OCI-LY7 (cell line): ENCODE measurements around the gene PAGR1. TPM values are rescaled to one million over a fixed set of nuclear protein-coding genes. Genes with fewer than 3 reads are reported as not detected.

Experiments
- BruUV-seq: library from RNA; stranded (reverse); fragments of 400-500 nt; replicated peaks from 2 replicates; lab custom pipeline; 2021; lab: Mats Ljungman, UMichigan
- CTCF ChIA-PET: fragments of 300-600 bp; sonication (Branson Sonifier 250); formaldehyde crosslinking; loops from one replicate; lab custom pipeline; 2022; ENCODE audit warnings: antibody characterized with exemption; ENCODE audit not compliant: unreplicated experiment; lab: Charles Lee
- POLR2A ChIA-PET: fragments of 300-600 bp; sonication (Branson Sonifier 250); formaldehyde crosslinking; loops from one replicate; lab custom pipeline; 2022; ENCODE audit warnings: antibody characterized with exemption; lab: Charles Lee
- DNase-seq: peaks from one replicate; pipeline ENCODE4 v3.0.0-alpha.2; 2015; ENCODE audit warnings: low spot score
- H2AFZ ChIP-seq: fragments of 200-600 bp; sonication (generic), shearing (Covaris generic); 2 replicates; pipeline ENCODE4 v1.6.1; 2014; ENCODE audit warnings: mild to moderate bottlenecking, antibody characterized with exemption, low read length, moderate library complexity
- H3K27ac ChIP-seq: fragments of 200-600 bp; sonication (generic); 2 replicates; pipeline ENCODE4 v1.5.1; 2014; ENCODE audit warnings: mixed run types, low read depth, mild to moderate bottlenecking, moderate library complexity, low read length, inconsistent platforms; ENCODE audit not compliant: poor library complexity, severe bottlenecking
- H3K36me3 ChIP-seq: fragments of 200-600 bp; sonication (generic); 2 replicates; pipeline ENCODE4 v1.6.1; 2014; ENCODE audit warnings: mild to moderate bottlenecking, antibody characterized with exemption, low read length, moderate library complexity, mixed read lengths; ENCODE audit not compliant: insufficient read depth
- H3K4me1 ChIP-seq: fragments of 200-600 bp; sonication (generic); 2 replicates; pipeline ENCODE4 v1.5.1; 2014; ENCODE audit warnings: mild to moderate bottlenecking, low read length; ENCODE audit not compliant: insufficient read depth, poor library complexity, severe bottlenecking
- H3K4me2 ChIP-seq: fragments of 200-600 bp; sonication (generic); 2 replicates; pipeline ENCODE4 v1.6.1; 2014; ENCODE audit warnings: mild to moderate bottlenecking, low read length
- H3K4me3 ChIP-seq: fragments of 200-600 bp; sonication (generic); 2 replicates; pipeline ENCODE4 v1.5.1; 2014; ENCODE audit warnings: mild to moderate bottlenecking, low read depth, low read length; ENCODE audit not compliant: poor library complexity, severe bottlenecking
- H3K79me2 ChIP-seq: fragments of 200-600 bp; sonication (generic); 2 replicates; pipeline ENCODE4 v1.6.1; 2016; ENCODE audit warnings: low read depth, mild to moderate bottlenecking, low read length, moderate library complexity, mixed read lengths; ENCODE audit not compliant: insufficient read depth
- H3K9me2 ChIP-seq: fragments of 200-600 bp; sonication (generic); 2 replicates; pipeline ENCODE4 v1.6.1; 2016; ENCODE audit warnings: mild to moderate bottlenecking, low read length, mixed read lengths; ENCODE audit not compliant: insufficient read depth
- H3K9me3 ChIP-seq: fragments of 200-600 bp; sonication (generic); 2 replicates; pipeline ENCODE4 v1.6.1; 2014; ENCODE audit warnings: mild to moderate bottlenecking, mixed run types, low read length, mixed read lengths
- H4K20me1 ChIP-seq: fragments of 200-600 bp; sonication (generic); 2 replicates; pipeline ENCODE4 v1.6.1; 2014; ENCODE audit warnings: mild to moderate bottlenecking, antibody characterized with exemption, low read length, moderate library complexity, mixed read lengths; ENCODE audit not compliant: insufficient read depth
- CTCF ChIP-seq: fragments of 200-600 bp; sonication (generic); conservative IDR thresholded peaks from 2 replicates; pipeline ENCODE4 v1.5.1; 2014; ENCODE audit warnings: mild to moderate bottlenecking, antibody characterized with exemption, low read length, moderate library complexity, mixed read lengths
- EZH2phosphoT487 ChIP-seq: fragments of 200-600 bp; sonication (generic); IDR thresholded peaks from 2 replicates; pipeline ENCODE4 v1.6.1; 2018; ENCODE audit warnings: low read depth, borderline replicate concordance, mild to moderate bottlenecking, mixed run types, antibody characterized with exemption, low read length, moderate library complexity, mixed read lengths
- intact Hi-C: fragments of 100-400 bp; cut with micrococcal nuclease; formaldehyde crosslinking; loops from one replicate; pipeline ENCODE4 v1.10.0; 2022; ENCODE audit not compliant: unreplicated experiment
- total RNA-seq, 2 experiments: library from RNA; depleted of rRNA in 1 of 2; stranded (reverse); fragments of >200 nt in 1 of 2; shearing (Covaris generic) in 1 of 2; gene quantifications; 2 replicates each; pipeline ENCODE4 v1.2.3, GENCODE V29; 2014 to 2022

Gene PAGR1
- total RNA-seq, 2 experiments from 2014 or later, result 51.7 to 59.4 TPM

GRCh38 chr16:29850998-29851397, 35.0 kb downstream of the PAGR1 start:
- Histone ChIP-seq H3K79me2 (no peaks in the 10 kb centered on the region), H4K20me1 (no peaks in the 10 kb centered on the region), H3K4me1 (no peaks in the 10 kb centered on the region), H3K4me3 (no peak overlapping the region), H3K4me2 (no peak overlapping the region), H3K9me2 (no peaks in the 10 kb centered on the region), H3K9me3 (no peaks in the 10 kb centered on the region), H3K27ac (no peak overlapping the region), H2AFZ (no peak overlapping the region), H3K36me3 (no peaks in the 10 kb centered on the region)
- DNase-seq, result no peak
- ChIA-PET CTCF (no interaction called here), POLR2A (interaction anchor here (0.5 to 0.7 kb wide), 4 partner anchors 72 to 137 kb away, joined by 3 to 6 read pairs (median 4); no protein-coding TSS in a partner anchor)
- no peak for TF ChIP-seq CTCF
- TF ChIP-seq EZH2phosphoT487, result no peak
- intact Hi-C loops, result no loop called here
- no TSS peak for BruUV-seq

GRCh38 chr16:29852654-29853053, 36.7 kb downstream of the PAGR1 start:
- Histone ChIP-seq H2AFZ (no peak overlapping the region), H3K4me1 (no peaks in the 10 kb centered on the region), H3K9me3 (no peaks in the 10 kb centered on the region), H3K9me2 (no peaks in the 10 kb centered on the region), H3K4me2 (no peak overlapping the region), H3K79me2 (no peaks in the 10 kb centered on the region), H4K20me1 (no peaks in the 10 kb centered on the region), H3K36me3 (no peaks in the 10 kb centered on the region), H3K27ac (no peak overlapping the region), H3K4me3 (no peak overlapping the region)
- no peak for DNase-seq
- TF ChIP-seq EZH2phosphoT487, result no peak
- TF ChIP-seq CTCF, result no peak
- CTCF ChIA-PET, result no interaction called here
- intact Hi-C loops, result no loop called here
- no TSS peak for BruUV-seq
- POLR2A ChIA-PET, result no interaction called here

- ChIA-PET CTCF (no interaction called here), POLR2A (no interaction called here)
- H4K20me1 ChIP-seq, result no peaks in the 10 kb centered on the region
- H3K27ac ChIP-seq, result no peak overlapping the region
- 0 out of 2 replicates have a peak, but pooled peaks cover 14% of the 10 kb centered on the region for H3K36me3 ChIP-seq
- no peaks in the 10 kb centered on the region for H3K9me3 ChIP-seq
- H2AFZ ChIP-seq, result no peak overlapping the region
- no peaks in the 10 kb centered on the region for H3K9me2 ChIP-seq
- no peak for TF ChIP-seq CTCF
- no peak for TF ChIP-seq EZH2phosphoT487
- no TSS peak for BruUV-seq
- no peak overlapping the region for H3K4me2 ChIP-seq
- no peak overlapping the region for H3K4me3 ChIP-seq
- H3K79me2 ChIP-seq, result no peaks in the 10 kb centered on the region
- intact Hi-C loops, result no loop called here
- no peak for DNase-seq
- H3K4me1 ChIP-seq, result no peaks in the 10 kb centered on the region
These were observed 38.7 kb downstream of the PAGR1 start for GRCh38 chr16:29854520-29855100.
